GM19455 (cell line): ENCODE measurements around the gene PBLD.
"Not testable (repeated sequence)": the region's sequence is repeated elsewhere in the genome, so short reads cannot be mapped to it uniquely, and the experiment has no call there.

ENCODE experiments used
- ATAC-seq: cut with Tn5 transposase; IDR thresholded peaks from one replicate; pipeline ENCODE4 v1.9.1; 2021; ENCODE audit not compliant: unreplicated experiment

PBLD gene

GRCh38 chr10:68284062-68285001 is 48.4 kb downstream of the PBLD start:
- no peak for ATAC-seq

DNA sequence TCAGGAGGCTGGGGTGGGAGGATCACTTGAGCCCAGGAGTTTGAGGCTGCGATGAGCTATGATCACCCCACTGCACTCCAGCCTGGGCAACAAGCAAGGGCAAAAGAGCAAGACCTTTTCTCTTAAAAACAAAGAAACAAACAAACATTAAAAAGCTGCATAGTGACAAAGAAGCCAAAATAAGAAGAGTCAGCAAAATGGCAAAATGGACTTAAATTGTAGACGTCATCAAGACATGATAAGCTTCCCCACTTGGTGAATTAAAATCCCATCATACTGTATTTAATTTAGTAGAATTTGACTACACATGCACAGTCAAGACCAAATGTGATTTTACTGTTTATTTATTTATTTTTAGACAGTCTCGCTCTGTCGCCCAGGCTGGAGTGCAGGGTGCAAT is 52.0 kb downstream of the PBLD start:
- no peak for ATAC-seq

GRCh38 chr10:68278906-68279753 is 53.6 kb downstream of the PBLD start:
- ATAC-seq, result not testable (repeated sequence)

DNA sequence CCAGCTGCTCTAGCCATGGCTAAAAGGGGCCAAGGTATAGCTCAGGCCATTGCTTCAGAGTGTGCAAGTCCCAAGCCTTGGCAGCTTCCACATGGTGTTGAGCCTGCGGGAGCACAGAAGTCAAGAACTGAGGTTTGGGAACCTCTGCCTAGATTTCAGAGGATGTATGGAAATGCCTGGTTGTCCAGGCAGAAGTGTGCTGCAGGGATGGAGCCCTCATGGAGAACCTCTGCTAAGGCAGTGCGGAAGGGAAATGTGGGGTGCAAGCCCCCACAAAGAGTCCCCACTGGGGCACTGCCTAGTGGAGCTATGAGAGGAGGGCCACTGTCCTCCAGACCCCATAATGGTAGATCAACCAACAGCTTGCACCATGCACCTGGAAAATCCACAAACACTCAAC is 54.9 kb downstream of the PBLD start:
- ATAC-seq, result not testable (repeated sequence)

- ATAC-seq, result no peak
Measured at GRCh38 chr10:68276224-68276623, 56.5 kb downstream of the PBLD start.

- ATAC-seq, result no peak
Measured at GRCh38 chr10:68275600-68276126, 57.1 kb downstream of the PBLD start.

DNA sequence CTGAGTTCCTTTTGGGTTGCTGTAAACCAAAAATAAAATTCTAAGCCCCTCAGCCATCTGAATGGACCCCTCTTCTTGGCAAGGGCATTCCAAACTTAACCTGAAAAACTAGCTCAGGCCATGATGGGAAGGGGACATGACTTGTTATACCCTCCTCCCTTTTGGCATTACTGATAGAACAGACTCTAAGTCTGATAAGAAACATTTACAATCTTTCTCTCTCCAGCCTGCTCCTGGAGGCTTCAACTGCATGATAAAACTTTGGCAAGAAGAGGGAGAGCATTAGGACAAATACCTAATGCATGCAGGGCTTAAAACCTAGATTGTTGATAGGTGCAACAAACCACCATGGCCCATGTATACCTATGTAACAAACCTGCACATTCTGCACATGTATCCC is 59.9 kb downstream of the PBLD start:
- no peak for ATAC-seq

GRCh38 chr10:68271196-68271882 is 61.4 kb downstream of the PBLD start:
- no peak for ATAC-seq

DNA sequence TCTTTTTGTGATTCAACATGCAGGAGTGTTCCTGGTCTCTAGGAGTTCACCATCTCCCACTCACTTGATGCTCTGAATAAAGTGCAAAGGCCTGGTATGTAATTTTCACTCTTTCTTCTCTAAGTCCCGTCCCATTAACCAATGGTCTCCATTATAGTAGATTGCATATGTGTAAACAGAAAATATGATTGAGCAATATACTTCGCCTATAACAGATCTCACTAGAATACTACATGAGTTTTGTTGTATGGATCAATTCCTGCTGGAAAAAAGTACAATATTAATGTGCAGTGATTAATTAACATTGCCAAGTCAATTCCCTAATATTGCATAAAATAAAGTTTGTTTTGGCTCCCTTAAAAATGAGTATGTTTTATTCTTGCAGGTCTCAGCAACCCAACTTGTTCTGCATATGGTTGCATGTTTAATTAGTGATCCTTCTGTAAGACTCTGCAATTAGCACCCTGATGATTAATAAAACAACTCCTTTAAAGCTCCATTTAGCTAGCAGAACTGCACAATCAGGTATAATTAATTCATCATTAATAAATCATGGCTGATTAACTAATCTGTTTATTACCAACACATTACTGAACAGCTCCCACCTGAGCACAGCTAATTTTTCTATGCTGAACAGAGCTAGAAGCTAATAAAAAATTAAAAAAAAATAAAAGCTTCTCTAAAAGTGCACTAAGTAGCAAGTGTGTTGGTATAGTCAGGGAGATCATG is 63.0 kb downstream of the PBLD start:
- no peak for ATAC-seq

- no peak for ATAC-seq
Measured at GRCh38 chr10:68261132-68261856, 71.4 kb downstream of the PBLD start.

- no peak for ATAC-seq
Measured at GRCh38 chr10:68253346-68253745, 79.4 kb downstream of the PBLD start.

DNA sequence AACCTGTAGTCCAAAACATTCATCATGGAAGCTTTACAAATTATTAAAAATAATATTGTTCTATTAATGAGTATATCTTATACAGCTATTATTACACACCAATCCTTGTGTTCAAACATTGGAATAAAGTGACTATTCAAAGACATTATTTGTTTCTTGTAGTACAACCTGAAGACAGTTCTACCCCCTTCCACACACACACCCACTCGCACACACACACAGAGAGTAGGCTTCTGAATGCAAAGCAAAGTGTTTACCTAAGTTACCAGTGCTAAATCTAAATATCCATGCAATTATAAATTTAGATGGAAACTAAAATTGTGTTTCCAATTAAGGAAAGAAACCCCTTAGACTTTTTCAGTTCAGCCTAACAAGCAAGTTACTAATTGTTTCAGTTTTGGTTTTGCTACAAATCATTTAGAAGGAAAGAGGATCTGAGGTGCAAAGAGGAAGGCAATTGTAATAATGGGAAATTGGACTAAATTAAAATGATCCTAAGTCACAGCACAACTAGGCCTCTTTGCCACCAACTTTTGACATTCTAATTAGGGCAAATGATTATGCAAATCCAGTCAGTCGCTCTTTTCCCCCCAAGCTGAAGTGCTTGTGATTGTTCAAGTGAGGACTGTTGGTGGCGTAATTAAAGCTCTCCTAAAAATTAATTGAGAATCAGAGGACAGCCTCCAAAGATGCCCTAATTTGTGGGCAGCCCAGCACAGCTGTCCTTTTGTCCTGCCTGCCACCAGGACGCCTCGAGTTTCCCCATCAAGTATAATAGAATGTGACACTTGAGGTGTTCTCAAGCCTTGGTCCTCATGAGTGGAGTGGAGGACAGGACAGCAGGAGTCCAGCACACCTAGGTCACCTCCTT is 80.9 kb downstream of the PBLD start:
- no peak for ATAC-seq

DNA sequence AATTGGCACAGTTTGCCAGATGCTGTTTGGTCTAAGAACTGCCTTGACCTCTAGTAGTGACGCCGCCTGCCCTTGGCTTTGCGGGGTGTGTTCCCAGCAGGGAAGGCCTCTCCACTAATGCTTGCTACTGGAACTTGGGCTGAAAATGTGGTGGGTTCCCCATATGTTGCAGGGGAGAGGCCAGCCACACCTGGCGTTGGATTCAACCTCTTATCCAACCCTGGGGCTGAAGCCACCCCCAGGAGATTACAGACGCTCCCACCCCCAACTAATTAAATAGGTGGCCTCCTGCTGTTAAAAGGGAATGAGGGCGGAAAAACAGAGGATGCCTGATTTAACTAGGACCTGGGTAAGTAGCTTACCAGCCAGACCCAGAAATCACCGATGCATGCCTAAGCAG is 81.6 kb downstream of the PBLD start:
- no peak for ATAC-seq

- ATAC-seq, result no peak
Measured at GRCh38 chr10:68249297-68249696, 83.4 kb downstream of the PBLD start.

DNA sequence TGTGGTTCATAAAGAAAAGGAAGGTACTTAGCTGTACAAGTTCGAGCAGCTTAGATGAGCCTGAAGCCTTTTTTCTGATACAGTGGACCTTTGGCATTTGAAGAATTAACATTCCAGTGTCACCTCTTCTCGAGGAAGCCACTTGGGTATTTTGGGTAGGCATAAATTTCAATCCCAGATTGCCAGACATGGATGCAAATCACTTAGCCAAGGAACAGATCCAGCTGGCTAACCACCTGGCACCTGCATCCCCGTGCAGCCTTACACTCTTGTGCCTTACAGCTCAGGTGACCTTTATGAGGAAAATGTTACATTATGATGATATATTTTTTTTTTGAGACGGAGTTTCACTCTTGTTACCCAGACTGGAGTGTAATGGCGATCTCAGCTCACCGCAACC is 84.8 kb downstream of the PBLD start:
- ATAC-seq, result no peak

GRCh38 chr10:68246397-68246796 is 86.3 kb downstream of the PBLD start:
- ATAC-seq, result not testable (repeated sequence)

DNA sequence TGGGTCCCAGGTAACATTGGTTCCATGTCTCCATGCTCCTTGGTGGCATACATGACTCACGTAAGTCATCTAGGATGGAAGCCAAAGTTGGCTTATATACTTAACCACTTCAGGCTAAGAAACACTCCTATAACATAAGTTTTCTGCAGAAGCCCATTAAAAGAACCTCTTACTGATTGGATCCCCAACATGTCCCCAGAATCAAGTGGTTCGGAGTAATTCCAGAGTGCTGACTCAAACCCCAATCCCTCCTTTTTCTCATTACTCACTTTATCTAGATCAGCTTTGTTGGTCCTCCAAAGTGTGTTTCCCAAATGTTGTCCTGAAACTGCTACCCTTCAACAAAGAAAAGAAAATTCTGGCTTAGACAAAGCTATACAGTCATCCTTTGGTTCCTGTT is 90.7 kb downstream of the PBLD start:
- no peak for ATAC-seq

GRCh38 chr10:68239596-68240150 is 93.1 kb downstream of the PBLD start:
- no peak for ATAC-seq
